HS-27A (cell line): ENCODE measurements around the gene CATSPERZ.

Source experiments
- DNase-seq: peaks from one replicate; pipeline ENCODE4 v3.0.0-alpha.2; 2012; ENCODE audit warnings: low read depth, missing footprints

CATSPERZ gene, protein sequence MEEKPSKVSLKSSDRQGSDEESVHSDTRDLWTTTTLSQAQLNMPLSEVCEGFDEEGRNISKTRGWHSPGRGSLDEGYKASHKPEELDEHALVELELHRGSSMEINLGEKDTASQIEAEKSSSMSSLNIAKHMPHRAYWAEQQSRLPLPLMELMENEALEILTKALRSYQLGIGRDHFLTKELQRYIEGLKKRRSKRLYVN

DNA sequence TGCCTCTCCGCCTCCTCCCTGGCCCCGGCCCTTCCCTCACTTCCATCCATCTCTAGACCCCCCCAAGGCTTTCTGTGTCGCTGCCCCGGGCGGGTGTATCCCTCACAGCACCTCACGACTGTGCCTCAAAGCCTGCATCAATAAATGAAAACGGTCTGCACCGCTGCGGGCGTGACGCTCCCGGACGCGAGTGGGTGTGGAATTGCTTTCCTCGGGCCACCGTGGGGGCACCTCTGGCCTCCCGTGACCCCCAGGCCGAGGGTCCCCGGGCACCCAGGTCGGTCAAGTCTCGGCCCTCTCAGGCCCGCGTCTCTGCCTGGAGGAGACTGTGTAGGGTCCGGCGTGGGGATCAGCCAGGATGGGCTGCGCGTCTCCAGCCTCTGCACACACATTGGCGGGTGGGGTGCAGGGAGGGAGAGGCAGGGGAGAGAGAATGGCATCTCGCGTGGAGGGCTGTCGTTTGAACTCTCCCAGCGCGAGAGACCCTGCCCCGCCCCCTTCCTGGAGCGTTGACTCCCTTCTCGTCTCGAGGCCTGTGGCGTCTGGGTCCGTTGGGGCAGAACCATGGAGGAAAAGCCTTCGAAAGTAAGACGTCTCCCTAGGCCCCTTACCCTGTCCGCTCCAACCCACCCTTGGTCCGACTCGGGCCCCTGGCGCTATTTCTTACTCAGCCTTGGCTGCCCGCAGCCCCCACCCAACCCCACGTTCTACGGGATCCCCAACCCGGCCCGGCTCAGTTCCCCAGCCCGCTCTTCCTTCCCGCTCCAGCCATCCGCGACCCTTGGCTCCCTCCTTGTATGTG lies at the start of gene CATSPERZ:
TSS of gene CATSPERZ (plus strand) at position 512 of the 802 bp plus-strand sequence. CDS start at position 565, 53 bp downstream.
- no peak for DNase-seq

DNA sequence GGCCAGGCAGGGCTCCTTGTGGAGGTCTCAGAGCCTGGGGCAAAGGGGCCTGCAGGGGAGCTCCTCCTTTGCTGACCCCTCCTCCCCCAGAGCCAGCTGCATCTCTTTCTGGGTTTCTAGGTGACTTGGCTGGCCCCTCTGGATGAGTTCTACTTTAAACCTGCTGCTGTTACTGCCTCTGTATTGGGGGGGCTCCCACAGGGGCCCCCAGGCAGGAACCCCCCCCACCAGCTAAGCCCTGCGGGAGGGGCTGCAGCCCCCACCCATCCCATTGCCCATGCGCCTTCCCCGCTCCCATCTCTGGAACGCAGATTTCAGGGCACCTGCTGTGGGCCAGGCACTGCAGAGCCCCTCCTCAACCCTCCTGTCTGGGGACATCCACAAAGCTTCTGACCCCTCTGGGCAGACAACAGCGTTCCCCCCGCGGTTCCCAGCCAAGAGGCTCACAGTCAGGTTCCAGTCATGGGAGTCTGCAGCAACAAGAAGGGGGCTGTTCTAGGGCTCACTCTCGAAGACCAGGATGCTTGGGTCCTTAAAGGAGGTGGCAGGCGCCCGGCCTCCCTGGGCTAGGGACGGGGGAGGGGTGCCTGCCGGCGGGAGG lies 49.6 kb upstream of the CATSPERZ start:
- no peak for DNase-seq

DNA sequence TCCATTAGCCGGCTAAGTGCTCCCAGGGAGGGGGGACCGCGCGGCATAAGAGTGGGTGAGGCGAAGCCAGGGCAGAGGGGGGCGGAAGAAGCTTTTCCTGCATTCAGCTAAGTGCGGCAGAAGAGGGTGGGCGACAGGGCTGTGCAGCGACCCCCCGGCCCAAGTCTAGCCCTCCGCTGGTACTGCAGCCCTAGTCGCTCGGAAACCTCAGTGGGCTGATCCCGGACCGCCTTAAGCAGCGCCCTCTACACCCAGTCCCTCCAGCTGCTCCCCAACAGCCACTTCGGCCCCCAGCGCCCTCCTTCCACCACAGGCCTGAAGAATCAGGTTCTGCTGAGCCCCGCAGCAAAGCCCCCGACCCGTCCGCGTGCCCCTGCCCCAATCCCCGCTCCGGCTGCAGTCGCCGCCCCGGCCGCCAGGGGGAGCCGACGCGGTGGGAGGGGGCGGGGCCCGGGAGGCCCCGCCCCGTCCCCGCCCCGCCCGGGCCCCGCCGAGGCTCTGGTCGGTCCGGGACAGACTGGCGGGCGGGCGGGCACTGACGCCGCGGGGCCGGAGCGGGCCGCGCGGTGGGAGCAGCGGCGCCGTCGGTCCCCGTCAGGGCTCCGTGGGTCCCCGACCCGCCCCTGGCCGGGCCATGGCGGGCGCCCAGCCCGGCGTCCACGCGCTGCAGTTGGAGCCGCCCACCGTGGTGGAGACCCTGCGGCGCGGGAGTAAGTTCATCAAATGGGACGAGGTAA lies 49.0 kb upstream of the CATSPERZ start, which contains the start of gene PLCB3:
TSS of gene PLCB3 (plus strand) at position 515 of the 737 bp plus-strand sequence. CDS start at position 635, 120 bp downstream.
- DNase-seq, result no peak

DNA sequence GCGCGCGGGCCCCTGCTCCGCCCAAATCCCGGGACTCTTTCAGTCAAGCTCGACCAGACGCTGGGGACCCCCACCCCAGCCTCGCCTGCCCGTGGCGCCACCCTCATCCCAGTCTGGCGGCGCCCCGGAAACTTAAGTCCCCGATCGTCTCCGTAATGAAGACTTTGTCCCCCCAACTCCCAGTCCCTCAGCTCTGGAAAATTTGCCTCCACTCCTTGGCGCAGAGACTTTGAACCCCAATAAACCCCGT lies 48.5 kb upstream of the CATSPERZ start:
- DNase-seq, result no peak

DNA sequence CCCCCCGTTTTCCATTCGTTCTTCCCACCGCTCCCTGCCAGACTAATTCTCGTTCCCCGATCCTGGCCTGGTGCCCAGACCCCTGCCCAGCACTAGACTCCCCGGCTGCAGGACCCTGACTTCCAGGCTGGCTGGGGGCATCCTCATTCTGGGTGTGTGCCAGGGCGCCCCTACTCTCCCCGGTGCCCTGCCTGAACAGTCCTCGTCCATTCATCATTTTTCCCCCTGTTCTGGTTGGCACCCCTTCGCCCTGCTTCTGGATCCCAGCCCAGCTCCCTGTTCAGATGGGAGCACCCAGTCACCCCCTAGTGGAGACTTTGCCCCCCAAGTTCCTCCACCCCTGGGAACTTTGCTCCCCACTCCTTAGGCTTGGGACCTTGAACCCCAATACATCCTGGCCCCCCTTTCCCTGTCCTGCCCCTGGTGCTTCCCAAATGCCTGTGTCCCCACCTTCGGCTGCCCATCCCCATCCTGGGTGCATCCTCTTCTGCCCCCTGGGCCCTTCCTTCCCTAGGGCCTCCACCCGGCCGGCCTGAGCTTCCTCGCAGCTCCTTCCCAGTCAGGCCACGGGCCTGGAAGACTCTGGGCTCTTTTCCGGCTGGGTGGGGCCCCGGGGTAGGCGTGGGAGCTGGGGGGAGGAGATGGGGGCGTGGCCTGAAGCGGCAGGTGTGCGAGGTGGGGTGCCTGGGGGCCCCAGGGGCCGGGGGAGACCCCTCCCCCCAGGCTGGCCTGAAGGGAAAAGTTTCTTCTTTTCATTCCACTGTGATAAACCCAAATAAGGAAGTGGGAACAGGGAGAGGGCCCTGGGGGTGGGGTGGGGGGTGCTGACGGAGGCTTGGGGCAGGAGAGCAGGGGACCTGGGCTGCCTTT lies 47.9 kb upstream of the CATSPERZ start:
- DNase-seq, result no peak

DNA sequence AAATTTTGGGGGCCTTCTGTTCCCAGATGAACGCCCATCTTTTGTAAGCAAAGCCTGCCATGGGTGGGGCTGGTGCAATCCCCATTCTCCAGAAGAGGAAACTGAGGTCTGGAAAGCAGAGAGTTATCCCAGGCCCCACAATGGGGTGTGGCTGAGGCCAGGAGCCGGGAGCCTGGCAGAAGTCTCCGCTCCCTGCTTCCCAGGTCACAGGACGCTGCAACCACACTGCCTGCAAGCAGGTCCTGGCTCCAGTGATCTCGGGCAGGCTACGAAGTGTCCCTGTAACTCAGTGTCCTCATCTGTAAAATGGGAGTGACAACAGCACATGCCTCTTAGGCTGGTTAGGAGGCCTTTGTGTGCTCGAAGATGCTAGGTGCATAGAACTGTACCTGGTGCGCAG lies 47.1 kb upstream of the CATSPERZ start:
- no peak for DNase-seq

DNA sequence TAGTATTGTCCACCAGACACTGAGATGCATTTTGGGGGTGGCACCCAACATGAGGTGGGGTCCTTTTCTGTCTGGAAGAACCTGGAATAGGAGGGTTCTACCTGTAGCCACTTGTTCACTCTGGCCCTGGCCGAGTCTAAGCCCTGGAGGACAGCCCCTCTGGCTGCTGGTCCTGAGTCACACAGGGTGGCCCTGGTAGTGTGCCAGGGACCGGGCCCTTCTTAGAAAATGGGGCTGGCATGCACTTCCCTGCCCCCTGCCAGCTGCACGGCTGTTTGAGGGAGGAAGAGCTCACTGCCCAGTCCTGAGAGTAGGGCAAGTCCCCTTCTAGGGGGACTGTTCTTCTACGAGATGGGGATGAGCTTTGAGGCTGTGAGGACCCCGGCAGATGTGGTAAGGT lies 46.7 kb upstream of the CATSPERZ start:
- no peak for DNase-seq

DNA sequence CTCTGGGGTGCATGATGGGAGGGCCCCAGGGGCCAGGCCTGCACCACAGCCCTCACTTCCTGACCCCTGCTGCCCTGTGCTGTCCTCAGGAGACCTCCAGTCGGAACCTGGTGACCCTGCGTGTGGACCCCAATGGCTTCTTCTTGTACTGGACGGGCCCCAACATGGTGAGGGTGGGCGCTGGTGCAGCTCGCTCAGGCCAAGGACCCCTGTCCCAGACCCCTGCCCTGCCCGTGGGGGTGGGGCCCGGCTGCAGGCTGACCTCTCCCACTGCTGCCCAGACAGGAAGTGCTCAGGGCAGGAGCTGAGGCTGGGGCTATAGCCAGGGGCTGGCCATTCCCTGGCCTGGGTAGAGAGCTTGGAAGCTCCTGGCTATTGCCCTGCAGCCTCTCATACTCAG lies 45.8 kb upstream of the CATSPERZ start:
- DNase-seq, result no peak

DNA sequence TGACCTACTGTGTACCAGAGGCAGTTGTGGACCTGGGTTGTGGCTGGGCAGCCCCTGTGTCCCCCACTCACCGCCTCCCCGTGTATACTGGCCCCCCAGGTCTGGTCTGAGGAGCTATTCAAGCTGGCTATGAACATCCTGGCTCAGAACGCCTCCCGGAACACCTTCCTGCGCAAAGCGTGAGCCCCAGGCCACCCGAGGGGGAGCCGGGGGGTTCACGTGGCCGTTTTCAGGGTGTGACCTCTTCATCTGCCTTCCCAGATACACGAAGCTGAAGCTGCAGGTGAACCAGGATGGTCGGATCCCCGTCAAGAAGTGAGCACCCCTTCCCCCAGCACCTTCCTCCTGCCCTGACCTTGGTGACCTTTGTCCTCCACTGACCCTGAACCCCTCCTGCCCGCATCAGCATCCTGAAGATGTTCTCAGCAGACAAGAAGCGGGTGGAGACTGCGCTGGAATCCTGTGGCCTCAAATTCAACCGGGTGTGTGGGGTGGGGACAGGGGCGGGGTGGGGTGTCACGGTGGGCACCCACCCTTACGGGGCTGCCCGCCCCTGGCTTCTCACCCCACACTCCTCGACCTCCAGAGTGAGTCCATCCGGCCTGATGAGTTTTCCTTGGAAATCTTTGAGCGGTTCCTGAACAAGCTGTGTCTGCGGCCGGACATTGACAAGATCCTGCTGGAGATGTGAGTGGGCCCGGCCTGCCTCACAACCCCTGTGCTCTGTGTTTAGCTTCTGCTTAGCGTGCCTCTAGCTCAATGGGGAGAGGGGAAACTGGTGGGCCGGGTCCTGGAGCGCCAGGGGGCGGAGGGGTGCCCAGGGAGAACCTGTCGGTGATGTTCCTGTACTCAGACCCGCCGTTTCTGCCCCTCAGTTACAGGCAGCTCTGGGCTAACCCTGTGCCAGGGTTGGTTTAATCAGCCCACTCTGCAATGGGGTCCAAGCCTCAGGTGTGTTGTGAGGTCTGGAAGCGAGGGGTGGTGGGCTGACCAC lies 44.7 kb upstream of the CATSPERZ start:
- DNase-seq, result no peak

DNA sequence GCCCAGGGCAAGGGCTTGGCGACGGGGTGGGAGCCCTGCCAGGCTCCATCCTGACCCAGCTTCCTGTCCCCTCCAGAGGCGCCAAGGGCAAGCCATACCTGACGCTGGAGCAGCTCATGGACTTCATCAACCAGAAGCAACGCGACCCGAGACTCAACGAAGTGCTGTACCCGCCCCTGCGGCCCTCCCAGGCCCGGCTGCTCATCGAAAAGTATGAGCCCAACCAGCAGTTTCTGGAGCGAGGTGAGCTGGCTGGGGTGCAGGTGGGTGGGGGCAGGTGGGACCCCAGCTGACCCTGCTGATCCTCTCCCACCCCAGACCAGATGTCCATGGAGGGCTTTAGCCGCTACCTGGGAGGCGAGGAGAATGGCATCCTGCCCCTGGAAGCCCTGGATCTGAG lies 43.9 kb upstream of the CATSPERZ start:
- DNase-seq, result no peak

DNA sequence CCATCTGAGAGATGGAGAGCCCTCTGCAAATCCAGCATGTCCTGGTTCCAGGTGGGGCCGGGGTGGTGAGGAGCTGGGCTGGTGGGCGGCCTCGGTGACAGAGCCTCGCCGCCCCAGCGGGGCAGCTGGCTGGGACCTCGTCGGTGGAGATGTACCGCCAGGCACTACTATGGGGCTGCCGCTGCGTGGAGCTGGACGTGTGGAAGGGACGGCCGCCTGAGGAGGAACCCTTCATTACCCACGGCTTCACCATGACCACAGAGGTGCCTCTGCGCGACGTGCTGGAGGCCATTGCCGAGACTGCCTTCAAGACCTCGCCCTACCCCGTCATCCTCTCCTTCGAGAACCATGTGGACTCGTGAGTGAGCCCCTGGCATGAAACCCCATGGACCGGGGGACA lies 41.8 kb upstream of the CATSPERZ start:
- DNase-seq, result no peak

DNA sequence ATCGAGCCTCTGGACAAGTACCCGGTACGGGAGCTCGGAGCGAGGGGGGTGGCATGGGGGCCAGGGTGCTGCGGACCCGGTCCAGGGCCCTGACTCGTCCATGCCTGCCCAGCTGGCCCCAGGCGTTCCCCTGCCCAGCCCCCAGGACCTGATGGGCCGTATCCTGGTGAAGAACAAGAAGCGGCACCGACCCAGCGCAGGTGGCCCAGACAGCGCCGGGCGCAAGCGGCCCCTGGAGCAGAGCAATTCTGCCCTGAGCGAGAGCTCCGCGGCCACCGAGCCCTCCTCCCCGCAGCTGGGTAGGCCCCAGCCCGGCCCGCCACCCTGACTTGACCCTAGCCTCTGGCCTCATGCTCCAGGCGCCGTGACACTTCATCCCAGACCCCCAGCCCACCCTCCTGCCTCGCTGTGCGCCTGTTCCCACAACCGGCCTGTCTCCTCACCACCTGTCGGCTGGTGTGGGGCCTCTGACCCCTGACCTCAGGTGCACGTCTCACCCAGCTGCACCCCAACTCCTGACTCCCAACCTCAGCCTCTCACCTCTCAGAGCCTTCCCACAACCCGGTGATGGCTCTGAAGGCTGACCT lies 41.1 kb upstream of the CATSPERZ start:
- DNase-seq, result no peak

DNA sequence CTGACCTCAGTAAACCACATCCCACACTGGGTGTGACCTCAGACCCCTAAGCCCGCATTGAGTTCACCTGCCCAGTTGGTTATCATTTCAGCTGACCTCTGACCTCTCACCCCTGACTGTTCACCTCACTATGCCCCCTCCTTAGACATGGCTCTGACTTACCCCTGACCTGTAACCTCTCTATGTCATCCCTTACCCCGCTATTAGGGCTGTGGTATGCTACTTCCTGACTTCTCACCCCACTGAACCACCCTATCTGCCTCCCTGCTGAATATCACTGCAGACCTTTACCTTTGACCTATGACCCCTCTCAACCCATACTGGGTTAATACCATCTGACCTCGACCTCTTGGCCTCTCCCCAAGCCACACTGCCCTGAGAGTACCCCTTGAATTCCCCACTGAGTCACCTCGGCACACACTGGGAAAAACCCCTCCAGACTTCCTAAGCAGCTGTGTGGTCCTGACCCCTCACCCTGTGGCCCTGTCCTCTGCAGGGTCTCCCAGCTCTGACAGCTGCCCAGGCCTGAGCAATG lies 40.6 kb upstream of the CATSPERZ start:
- DNase-seq, result no peak

DNA sequence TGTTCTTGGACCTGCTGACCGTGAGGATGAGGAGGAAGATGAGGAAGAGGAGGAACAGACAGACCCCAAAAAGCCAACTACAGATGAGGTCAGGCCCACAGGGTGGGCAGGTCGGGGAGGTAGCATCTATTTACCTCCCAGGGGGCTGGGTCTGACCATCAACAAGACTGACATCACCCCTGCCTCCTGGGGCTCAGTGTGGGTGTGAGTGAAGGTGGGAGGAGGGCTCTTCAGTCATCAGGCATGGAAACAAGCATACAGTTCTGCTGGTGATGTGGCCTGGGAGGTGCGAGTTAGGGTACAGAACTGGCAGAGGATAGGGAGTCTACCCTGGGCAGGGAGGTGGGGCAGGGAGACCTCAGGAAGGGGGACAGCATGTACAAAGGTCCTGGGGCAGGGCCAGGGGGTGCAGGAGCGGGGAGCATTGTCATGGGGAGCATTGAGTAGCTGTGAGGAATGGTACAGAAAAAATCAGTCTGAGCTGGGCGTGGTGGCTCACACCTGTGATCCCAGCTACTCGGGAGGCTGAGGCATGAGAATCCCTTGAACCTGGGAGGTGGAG lies 39.9 kb upstream of the CATSPERZ start:
- DNase-seq, result no peak

DNA sequence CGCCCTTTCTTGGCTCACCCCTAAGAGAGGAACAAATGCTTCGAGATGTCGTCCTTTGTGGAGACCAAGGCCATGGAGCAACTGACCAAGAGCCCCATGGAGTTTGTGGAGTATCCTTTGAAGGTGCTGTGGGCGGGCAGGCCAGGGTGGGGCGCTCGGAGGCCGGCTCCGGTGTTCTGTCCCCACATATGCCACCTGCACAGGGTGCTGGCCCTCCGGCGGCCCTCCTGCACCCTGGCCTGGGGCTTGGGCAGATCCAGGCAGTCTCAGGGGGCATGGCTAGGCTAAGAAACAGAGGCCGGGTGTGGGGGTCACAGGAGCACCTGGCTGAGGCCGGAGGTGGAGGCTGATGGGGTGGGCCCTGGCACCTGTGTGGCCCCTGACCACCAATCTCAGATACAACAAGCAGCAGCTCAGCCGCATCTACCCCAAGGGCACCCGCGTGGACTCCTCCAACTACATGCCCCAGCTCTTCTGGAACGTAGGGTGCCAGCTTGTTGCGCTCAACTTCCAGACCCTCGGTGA lies 38.5 kb upstream of the CATSPERZ start:
- no peak for DNase-seq

DNA sequence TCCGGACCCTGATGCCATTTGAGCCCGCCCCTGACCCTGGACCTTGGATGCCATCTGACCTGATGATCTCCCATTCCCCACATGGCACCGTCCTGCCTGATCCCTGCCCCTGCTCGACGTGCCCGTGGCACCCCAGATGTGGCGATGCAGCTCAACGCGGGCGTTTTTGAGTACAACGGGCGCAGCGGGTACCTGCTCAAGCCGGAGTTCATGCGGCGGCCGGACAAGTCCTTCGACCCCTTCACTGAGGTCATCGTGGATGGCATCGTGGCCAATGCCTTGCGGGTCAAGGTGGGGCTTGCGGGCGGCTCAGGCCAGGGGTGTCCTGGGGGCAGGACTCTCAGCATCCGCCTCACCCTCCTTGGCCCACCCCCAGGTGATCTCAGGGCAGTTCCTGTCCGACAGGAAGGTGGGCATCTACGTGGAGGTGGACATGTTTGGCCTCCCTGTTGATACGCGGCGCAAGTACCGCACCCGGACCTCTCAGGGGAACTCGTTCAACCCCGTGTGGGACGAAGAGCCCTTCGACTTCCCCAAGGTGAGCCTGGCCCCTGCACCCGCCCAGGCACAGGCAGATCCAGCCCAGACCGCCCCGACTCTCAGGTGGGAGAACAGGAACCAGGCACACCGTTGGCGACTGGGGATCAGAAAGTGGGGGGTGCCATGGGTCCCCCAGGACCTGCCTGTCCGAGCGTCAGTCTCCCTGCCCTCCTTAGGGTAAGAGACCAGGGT lies 37.7 kb upstream of the CATSPERZ start:
- no peak for DNase-seq

DNA sequence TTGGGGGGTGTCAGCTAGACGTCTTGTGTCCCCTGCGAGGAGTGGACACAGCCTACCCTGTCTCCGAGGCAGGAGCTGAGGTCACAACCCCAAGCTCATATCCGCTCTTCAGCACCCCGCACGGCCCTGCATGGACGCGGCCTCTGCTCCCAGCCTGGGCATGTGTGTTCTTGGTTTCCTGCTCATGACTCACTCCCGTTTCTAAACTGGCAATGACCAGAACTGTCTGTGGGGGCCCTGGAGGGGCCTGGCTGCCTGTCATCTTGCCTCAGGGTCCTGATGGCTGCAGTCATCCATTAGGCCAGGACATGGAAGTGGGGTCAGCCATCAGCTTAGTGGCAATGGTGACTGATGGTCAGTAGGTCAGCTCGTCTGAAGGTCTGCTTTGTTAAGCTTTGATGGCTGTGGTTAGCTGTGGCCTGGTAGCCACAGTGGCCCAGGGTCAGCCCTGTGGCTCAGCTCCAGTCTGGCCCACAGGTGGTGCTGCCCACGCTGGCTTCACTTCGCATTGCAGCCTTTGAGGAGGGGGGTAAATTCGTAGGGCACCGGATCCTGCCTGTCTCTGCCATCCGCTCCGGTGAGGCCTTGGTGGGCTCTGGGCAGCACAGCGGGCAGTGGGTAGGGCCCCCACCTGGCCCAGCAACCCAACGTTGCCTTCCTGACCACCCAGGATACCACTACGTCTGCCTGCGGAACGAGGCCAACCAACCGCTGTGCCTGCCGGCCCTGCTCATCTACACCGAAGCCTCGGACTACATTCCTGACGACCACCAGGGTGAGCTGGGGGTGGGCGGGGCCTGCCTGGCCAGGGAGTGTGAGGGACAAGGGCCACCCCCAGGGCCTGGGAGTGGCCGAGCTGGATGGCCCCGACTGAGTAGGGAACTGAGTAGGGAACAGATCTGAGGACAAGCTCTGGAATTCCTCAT lies 36.9 kb upstream of the CATSPERZ start:
- no peak for DNase-seq

DNA sequence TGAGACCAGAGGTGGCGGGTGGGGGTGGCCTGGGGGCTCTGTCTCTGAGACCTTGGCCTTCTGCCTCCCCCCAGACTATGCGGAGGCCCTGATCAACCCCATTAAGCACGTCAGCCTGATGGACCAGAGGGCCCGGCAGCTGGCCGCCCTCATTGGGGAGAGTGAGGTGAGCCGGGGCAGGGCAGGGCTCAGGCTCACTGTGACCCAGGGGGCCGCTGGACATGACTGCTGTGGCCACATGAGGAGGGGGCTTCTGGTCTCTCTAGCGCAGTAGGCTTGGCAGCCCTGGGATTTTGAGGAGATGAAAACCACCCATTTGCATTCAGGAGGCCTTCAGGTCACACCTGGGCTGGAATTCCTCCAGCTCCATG lies 36.2 kb upstream of the CATSPERZ start:
- no peak for DNase-seq
